HepG2 (cell line): ENCODE data around the gene IL21R. TPM values are rescaled to one million over a fixed set of nuclear protein-coding genes. Genes with fewer than 3 reads are reported as not detected.

Experiments used
- ETV5 ChIP-seq: IDR thresholded peaks from 2 replicates; pipeline ENCODE4 v1.6.1; 2018; ENCODE audit warnings: missing biosample characterization, missing genetic modification reagents, inconsistent platforms, borderline replicate concordance
- GABPB1 ChIP-seq: IDR thresholded peaks from 2 replicates; pipeline ENCODE4 v1.6.1; 2016; ENCODE audit warnings: mild to moderate bottlenecking, missing genetic modification reagents, moderate library complexity, missing compliant biosample characterization
- GATAD2A ChIP-seq: IDR thresholded peaks from 2 replicates; pipeline ENCODE4 v1.6.1; 2016
- JARID2 ChIP-seq: sonication (generic); formaldehyde crosslinking; IDR thresholded peaks from 2 replicates; pipeline ENCODE4 v1.8.1; 2023; ENCODE audit warnings: missing genetic modification reagents, inconsistent platforms; ENCODE audit not compliant: insufficient replicate concordance
- KAT2B ChIP-seq: fragments of 150-350 bp; IDR thresholded peaks from 2 replicates; pipeline ENCODE4 v1.6.1; 2014; ENCODE audit warnings: low read depth, low read length, borderline replicate concordance
- KAT8 ChIP-seq: IDR thresholded peaks from 2 replicates; pipeline ENCODE4 v1.6.1; 2016; ENCODE audit warnings: missing genetic modification reagents, missing compliant biosample characterization
- MTA1 ChIP-seq: sonication (generic); formaldehyde crosslinking; IDR thresholded peaks from 2 replicates; pipeline ENCODE4 v1.4.0; 2020; ENCODE audit warnings: missing genetic modification reagents, mild to moderate bottlenecking, borderline replicate concordance
- NFYB ChIP-seq: sonication (generic); formaldehyde crosslinking; IDR thresholded peaks from 2 replicates; pipeline ENCODE4 v1.4.0; 2020; ENCODE audit warnings: missing genetic modification reagents
- RARA ChIP-seq: IDR thresholded peaks from 2 replicates; pipeline ENCODE4 v1.6.1; 2016; ENCODE audit warnings: missing genetic modification reagents, missing compliant biosample characterization
- RFX5 ChIP-seq: IDR thresholded peaks from 2 replicates; pipeline ENCODE4 v1.6.1; 2011; ENCODE audit warnings: low read depth, low read length, improper control_type of control experiment
- SOX6 ChIP-seq, 2 experiments: fragments of 450-650 bp in 1 of 2; sonication (generic) in 1 of 2; formaldehyde crosslinking in 1 of 2; IDR thresholded peaks; 2 replicates each; pipeline versions ENCODE4 v1.4.0 to v1.6.1; 2017 to 2020; ENCODE audit warnings: antibody characterized with exemption in 1 of 2, mild to moderate bottlenecking in 1 of 2, missing genetic modification reagents in 1 of 2
- STAG1 ChIP-seq: sonication (generic); formaldehyde crosslinking; IDR thresholded peaks from 2 replicates; pipeline ENCODE4 v1.4.0; 2020; ENCODE audit warnings: missing genetic modification reagents
- ZNF274 ChIP-seq: sonication (generic); formaldehyde crosslinking; IDR thresholded peaks from 2 replicates; pipeline ENCODE4 v1.5.1; 2020; ENCODE audit warnings: mild to moderate bottlenecking, missing genetic modification reagents
- ZNF33B ChIP-seq: sonication (generic); formaldehyde crosslinking; IDR thresholded peaks from 2 replicates; pipeline ENCODE4 v1.5.1; 2020; ENCODE audit warnings: mild to moderate bottlenecking, missing genetic modification reagents
- ZNF44 ChIP-seq: sonication (generic); formaldehyde crosslinking; IDR thresholded peaks from 2 replicates; pipeline ENCODE4 v1.5.1; 2020; ENCODE audit warnings: mild to moderate bottlenecking, missing genetic modification reagents
- ZNF605 ChIP-seq: sonication (generic); formaldehyde crosslinking; IDR thresholded peaks from 2 replicates; pipeline ENCODE4 v1.8.0; 2022; ENCODE audit warnings: mild to moderate bottlenecking, missing genetic modification reagents
- ZSCAN9 ChIP-seq: IDR thresholded peaks from 2 replicates; pipeline ENCODE4 v1.6.1; 2016; ENCODE audit warnings: borderline replicate concordance
- polyA plus RNA-seq, 8 experiments: library from polyadenylated mRNA; depleted of rRNA in 3 of 8; stranded (reverse) in 7 of 8; unstranded in 1 of 8; fragments of >200 nt; fragmentation: Illumina TruSeq in 4 of 8; extraction: Trizol in 4 of 8; gene quantifications; 2 replicates each; pipeline versions ENCODE4 v1.2.1 to v1.2.3, GENCODE V29; 2011 to 2016; ENCODE audit warnings: low read depth in 4 of 8, missing spikeins in 1 of 8, mixed read lengths in 1 of 8; ENCODE audit not compliant: insufficient read depth in 1 of 8
- total RNA-seq, 5 experiments: library from RNA; depleted of rRNA; stranded (reverse); fragments of >200 nt; fragmentation: Illumina TruSeq; extraction: Trizol; gene quantifications; 2 replicates each; pipeline ENCODE4 v1.2.3, GENCODE V29; 2016; ENCODE audit warnings: low read depth in 1 of 5
- TF ChIP-seq, protein P1 (sequence below): sonication (generic); formaldehyde crosslinking; IDR thresholded peaks from 2 replicates; pipeline ENCODE4 v1.5.1; 2020; ENCODE audit warnings: mild to moderate bottlenecking, missing genetic modification reagents
- TF ChIP-seq, protein P2 (sequence below), 2 experiments: sonication (generic) in 1 of 2; formaldehyde crosslinking in 1 of 2; IDR thresholded peaks; 2 replicates each; pipeline versions ENCODE4 v1.5.1 to v1.6.1; 2011 to 2020; ENCODE audit warnings: borderline replicate concordance in 1 of 2, low read depth in 1 of 2, low read length in 1 of 2, mild to moderate bottlenecking in 1 of 2, missing genetic modification reagents in 1 of 2, moderate library complexity in 1 of 2
- TF ChIP-seq, protein P3 (sequence below): sonication (generic); formaldehyde crosslinking; IDR thresholded peaks from 2 replicates; pipeline ENCODE4 v1.4.0; 2020; ENCODE audit warnings: missing genetic modification reagents, mild to moderate bottlenecking, borderline replicate concordance

Gene IL21R
- total and polyA plus RNA-seq, 2 of the 13 experiments (the other 11 are each of a cell fraction or from before 2014, with no cell fraction given) = 0.49 to 0.64 TPM

DNA sequence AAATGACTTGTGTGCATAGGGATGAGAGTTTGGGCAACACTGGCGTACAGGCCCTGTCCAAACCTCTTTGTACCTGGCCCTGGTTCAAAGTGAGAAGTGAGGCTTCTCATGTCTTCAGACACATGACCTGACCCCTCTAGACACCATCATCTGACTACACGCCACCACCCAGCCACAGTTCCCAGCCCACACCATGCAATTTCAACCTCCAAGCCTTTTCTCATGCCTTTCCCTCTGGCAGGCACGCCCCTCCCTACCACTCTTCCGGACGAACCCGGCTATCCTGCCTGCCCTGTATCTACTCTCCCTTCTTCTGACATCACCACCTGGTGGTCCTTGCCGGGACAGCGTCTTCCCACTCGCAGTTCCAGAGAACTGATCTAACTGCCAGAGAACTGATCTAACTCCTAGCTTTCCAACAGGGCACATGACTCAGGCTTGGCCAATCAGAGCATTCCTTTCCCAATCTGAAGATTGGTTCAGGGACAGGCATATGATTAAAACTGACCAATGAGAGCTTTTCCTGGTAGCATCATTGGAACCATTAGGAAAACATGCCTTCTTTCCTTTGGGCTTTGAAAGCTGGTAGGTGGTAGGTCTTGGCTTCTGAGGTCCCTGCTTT, 27.1 kb upstream of the IL21R start (continued):
- TF ChIP-seq, protein P1, sequence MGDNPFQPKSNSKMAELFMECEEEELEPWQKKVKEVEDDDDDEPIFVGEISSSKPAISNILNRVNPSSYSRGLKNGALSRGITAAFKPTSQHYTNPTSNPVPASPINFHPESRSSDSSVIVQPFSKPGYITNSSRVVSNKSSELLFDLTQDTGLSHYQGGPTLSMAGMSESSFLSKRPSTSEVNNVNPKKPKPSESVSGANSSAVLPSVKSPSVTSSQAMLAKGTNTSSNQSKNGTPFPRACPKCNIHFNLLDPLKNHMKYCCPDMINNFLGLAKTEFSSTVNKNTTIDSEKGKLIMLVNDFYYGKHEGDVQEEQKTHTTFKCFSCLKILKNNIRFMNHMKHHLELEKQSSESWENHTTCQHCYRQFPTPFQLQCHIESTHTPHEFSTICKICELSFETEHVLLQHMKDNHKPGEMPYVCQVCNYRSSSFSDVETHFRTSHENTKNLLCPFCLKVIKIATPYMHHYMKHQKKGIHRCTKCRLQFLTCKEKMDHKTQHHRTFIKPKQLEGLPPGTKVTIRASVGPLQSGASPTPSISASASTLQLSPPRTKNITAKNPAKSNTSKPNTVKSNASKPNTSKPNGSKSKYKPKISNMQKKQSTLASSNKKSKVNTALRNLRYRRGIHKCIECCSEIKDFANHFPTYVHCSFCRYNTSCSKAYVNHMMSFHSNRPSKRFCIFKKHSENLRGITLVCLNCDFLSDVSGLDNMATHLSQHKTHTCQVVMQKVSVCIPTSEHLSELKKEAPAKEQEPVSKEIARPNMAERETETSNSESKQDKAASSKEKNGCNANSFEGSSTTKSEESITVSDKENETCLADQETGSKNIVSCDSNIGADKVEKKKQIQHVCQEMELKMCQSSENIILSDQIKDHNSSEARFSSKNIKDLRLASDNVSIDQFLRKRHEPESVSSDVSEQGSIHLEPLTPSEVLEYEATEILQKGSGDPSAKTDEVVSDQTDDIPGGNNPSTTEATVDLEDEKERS (CRISPR knock-in tag) = no peak
- TF ChIP-seq GABPB1 = peak; percentile 64; the same call in 1 of the 2 replicates
- TF ChIP-seq ZNF605 (CRISPR knock-in tag) = 0 out of 2 replicates have a peak, but pooled peaks have one; percentile 43
- 0 out of 2 replicates have a peak, but pooled peaks have one; percentile 19 for TF ChIP-seq RARA (CRISPR knock-in tag)
- TF ChIP-seq, protein P2, sequence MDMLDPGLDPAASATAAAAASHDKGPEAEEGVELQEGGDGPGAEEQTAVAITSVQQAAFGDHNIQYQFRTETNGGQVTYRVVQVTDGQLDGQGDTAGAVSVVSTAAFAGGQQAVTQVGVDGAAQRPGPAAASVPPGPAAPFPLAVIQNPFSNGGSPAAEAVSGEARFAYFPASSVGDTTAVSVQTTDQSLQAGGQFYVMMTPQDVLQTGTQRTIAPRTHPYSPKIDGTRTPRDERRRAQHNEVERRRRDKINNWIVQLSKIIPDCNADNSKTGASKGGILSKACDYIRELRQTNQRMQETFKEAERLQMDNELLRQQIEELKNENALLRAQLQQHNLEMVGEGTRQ (IDR thresholded peaks at IDR 0.05; ENCODE audit: low read depth, low read length) = peak; percentile 98
- TF ChIP-seq, protein P2 (CRISPR knock-in tag; IDR thresholded peaks at IDR 0.05; ENCODE audit: borderline replicate concordance) = peak; percentile 97; the same call in 1 of the 2 replicates
- TF ChIP-seq ZSCAN9 = 0 out of 2 replicates have a peak, but pooled peaks have one; percentile 24
- TF ChIP-seq ETV5 (CRISPR knock-in tag) = peak; percentile 81; the same call in 1 of the 2 replicates
- TF ChIP-seq GATAD2A (CRISPR knock-in tag) = peak; percentile 63
- TF ChIP-seq RFX5 = 0 out of 2 replicates have a peak, but pooled peaks have one; percentile 25
- TF ChIP-seq STAG1 (CRISPR knock-in tag) = peak; percentile 90
- TF ChIP-seq SOX6 (IDR thresholded peaks at IDR 0.05) = no peak
- TF ChIP-seq SOX6 (CRISPR knock-in tag; IDR thresholded peaks at IDR 0.05) = peak; percentile 51; the same call in 1 of the 2 replicates
- TF ChIP-seq MTA1 (CRISPR knock-in tag) = no peak
- 0 out of 2 replicates have a peak, but pooled peaks have one; percentile 36 for TF ChIP-seq ZNF44 (CRISPR knock-in tag)
- peak; percentile 80 for TF ChIP-seq NFYB (CRISPR knock-in tag)
- peak; percentile 12 for TF ChIP-seq JARID2 (CRISPR knock-in tag)
- no peak for TF ChIP-seq KAT2B
- 0 out of 2 replicates have a peak, but pooled peaks have one; percentile 24 for TF ChIP-seq ZNF33B (CRISPR knock-in tag)
- TF ChIP-seq, protein P3, sequence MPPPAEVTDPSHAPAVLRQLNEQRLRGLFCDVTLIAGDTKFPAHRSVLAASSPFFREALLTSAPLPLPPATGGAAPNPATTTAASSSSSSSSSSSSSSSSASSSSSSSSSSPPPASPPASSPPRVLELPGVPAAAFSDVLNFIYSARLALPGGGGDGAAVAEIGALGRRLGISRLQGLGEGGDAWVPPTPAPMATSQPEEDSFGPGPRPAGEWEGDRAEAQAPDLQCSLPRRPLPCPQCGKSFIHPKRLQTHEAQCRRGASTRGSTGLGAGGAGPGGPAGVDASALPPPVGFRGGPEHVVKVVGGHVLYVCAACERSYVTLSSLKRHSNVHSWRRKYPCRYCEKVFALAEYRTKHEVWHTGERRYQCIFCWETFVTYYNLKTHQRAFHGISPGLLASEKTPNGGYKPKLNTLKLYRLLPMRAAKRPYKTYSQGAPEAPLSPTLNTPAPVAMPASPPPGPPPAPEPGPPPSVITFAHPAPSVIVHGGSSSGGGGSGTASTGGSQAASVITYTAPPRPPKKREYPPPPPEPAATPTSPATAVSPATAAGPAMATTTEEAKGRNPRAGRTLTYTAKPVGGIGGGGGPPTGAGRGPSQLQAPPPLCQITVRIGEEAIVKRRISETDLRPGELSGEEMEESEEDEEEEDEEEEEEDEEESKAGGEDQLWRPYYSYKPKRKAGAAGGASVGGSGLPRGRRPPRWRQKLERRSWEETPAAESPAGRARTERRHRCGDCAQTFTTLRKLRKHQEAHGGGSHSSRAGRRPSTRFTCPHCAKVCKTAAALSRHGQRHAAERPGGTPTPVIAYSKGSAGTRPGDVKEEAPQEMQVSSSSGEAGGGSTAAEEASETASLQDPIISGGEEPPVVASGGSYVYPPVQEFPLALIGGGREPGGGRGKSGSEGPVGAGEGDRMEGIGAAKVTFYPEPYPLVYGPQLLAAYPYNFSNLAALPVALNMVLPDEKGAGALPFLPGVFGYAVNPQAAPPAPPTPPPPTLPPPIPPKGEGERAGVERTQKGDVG (CRISPR knock-in tag) = no peak
- peak; percentile 82 for TF ChIP-seq KAT8
- peak; percentile 74; the same call in 1 of the 2 replicates for TF ChIP-seq ZNF274
